OCI-LY7 (cell line): ENCODE measurements around the gene PLEK. TPM values are rescaled to one million over a fixed set of nuclear protein-coding genes. Genes with fewer than 3 reads are reported as not detected.
"Not testable (repeated sequence)": the region's sequence is repeated elsewhere in the genome, so short reads cannot be mapped to it uniquely, and the experiment has no call there.

Experiments
- BruUV-seq: library from RNA; stranded (reverse); fragments of 400-500 nt; replicated peaks from 2 replicates; lab custom pipeline; 2021; lab: Mats Ljungman, UMichigan
- CTCF ChIA-PET: fragments of 300-600 bp; sonication (Branson Sonifier 250); formaldehyde crosslinking; loops from one replicate; lab custom pipeline; 2022; ENCODE audit warnings: antibody characterized with exemption; ENCODE audit not compliant: unreplicated experiment; lab: Charles Lee
- POLR2A ChIA-PET: fragments of 300-600 bp; sonication (Branson Sonifier 250); formaldehyde crosslinking; loops from one replicate; lab custom pipeline; 2022; ENCODE audit warnings: antibody characterized with exemption; lab: Charles Lee
- DNase-seq: peaks from one replicate; pipeline ENCODE4 v3.0.0-alpha.2; 2015; ENCODE audit warnings: low spot score
- H2AFZ ChIP-seq: fragments of 200-600 bp; sonication (generic), shearing (Covaris generic); 2 replicates; pipeline ENCODE4 v1.6.1; 2014; ENCODE audit warnings: mild to moderate bottlenecking, antibody characterized with exemption, low read length, moderate library complexity
- H3K27ac ChIP-seq: fragments of 200-600 bp; sonication (generic); 2 replicates; pipeline ENCODE4 v1.5.1; 2014; ENCODE audit warnings: mixed run types, low read depth, mild to moderate bottlenecking, moderate library complexity, low read length, inconsistent platforms; ENCODE audit not compliant: poor library complexity, severe bottlenecking
- H3K36me3 ChIP-seq: fragments of 200-600 bp; sonication (generic); 2 replicates; pipeline ENCODE4 v1.6.1; 2014; ENCODE audit warnings: mild to moderate bottlenecking, antibody characterized with exemption, low read length, moderate library complexity, mixed read lengths; ENCODE audit not compliant: insufficient read depth
- H3K4me1 ChIP-seq: fragments of 200-600 bp; sonication (generic); 2 replicates; pipeline ENCODE4 v1.5.1; 2014; ENCODE audit warnings: mild to moderate bottlenecking, low read length; ENCODE audit not compliant: insufficient read depth, poor library complexity, severe bottlenecking
- H3K4me2 ChIP-seq: fragments of 200-600 bp; sonication (generic); 2 replicates; pipeline ENCODE4 v1.6.1; 2014; ENCODE audit warnings: mild to moderate bottlenecking, low read length
- H3K4me3 ChIP-seq: fragments of 200-600 bp; sonication (generic); 2 replicates; pipeline ENCODE4 v1.5.1; 2014; ENCODE audit warnings: mild to moderate bottlenecking, low read depth, low read length; ENCODE audit not compliant: poor library complexity, severe bottlenecking
- H3K79me2 ChIP-seq: fragments of 200-600 bp; sonication (generic); 2 replicates; pipeline ENCODE4 v1.6.1; 2016; ENCODE audit warnings: low read depth, mild to moderate bottlenecking, low read length, moderate library complexity, mixed read lengths; ENCODE audit not compliant: insufficient read depth
- H3K9me2 ChIP-seq: fragments of 200-600 bp; sonication (generic); 2 replicates; pipeline ENCODE4 v1.6.1; 2016; ENCODE audit warnings: mild to moderate bottlenecking, low read length, mixed read lengths; ENCODE audit not compliant: insufficient read depth
- H3K9me3 ChIP-seq: fragments of 200-600 bp; sonication (generic); 2 replicates; pipeline ENCODE4 v1.6.1; 2014; ENCODE audit warnings: mild to moderate bottlenecking, mixed run types, low read length, mixed read lengths
- H4K20me1 ChIP-seq: fragments of 200-600 bp; sonication (generic); 2 replicates; pipeline ENCODE4 v1.6.1; 2014; ENCODE audit warnings: mild to moderate bottlenecking, antibody characterized with exemption, low read length, moderate library complexity, mixed read lengths; ENCODE audit not compliant: insufficient read depth
- EZH2phosphoT487 ChIP-seq: fragments of 200-600 bp; sonication (generic); IDR thresholded peaks from 2 replicates; pipeline ENCODE4 v1.6.1; 2018; ENCODE audit warnings: low read depth, borderline replicate concordance, mild to moderate bottlenecking, mixed run types, antibody characterized with exemption, low read length, moderate library complexity, mixed read lengths
- intact Hi-C: fragments of 100-400 bp; cut with micrococcal nuclease; formaldehyde crosslinking; loops from one replicate; pipeline ENCODE4 v1.10.0; 2022; ENCODE audit not compliant: unreplicated experiment
- total RNA-seq, 2 experiments: library from RNA; depleted of rRNA in 1 of 2; stranded (reverse); fragments of >200 nt in 1 of 2; shearing (Covaris generic) in 1 of 2; gene quantifications; 2 replicates each; pipeline ENCODE4 v1.2.3, GENCODE V29; 2014 to 2022
- TF ChIP-seq, protein P1 (sequence below): fragments of 200-600 bp; sonication (generic); conservative IDR thresholded peaks from 2 replicates; pipeline ENCODE4 v1.5.1; 2014; ENCODE audit warnings: mild to moderate bottlenecking, antibody characterized with exemption, low read length, moderate library complexity, mixed read lengths

Gene PLEK
- total RNA-seq, 2 experiments from 2014 or later = 20.8 to 80.6 TPM

DNA sequence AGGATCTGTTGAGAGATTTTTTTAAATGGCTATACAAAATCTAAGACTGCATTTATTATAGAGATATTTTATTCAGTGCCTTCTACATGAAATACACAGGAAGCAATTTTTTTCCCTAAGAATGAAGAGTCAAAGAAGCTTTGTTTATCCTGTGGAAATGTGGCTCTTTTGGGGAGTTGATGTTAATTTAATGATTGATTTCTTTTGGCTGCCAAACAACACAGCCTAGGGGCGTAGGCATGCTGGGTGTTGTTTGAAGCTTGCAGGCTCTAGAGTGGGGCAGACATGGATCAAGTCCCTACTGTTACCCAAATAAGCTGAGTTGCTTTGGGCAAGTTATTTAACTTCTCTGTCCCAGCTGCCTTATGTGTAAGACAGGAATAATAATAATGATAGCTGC is 21.1 kb upstream of the PLEK start:
- POLR2A ChIA-PET = interaction anchor here (0.9 to 1.5 kb wide), 2 partner anchors 12 to 18 kb away, joined by 5 read pairs; no protein-coding TSS in a partner anchor
- Histone ChIP-seq H4K20me1 (no peaks in the 10 kb centered on the region), H3K9me2 (no peaks in the 10 kb centered on the region), H3K4me2 (no peak overlapping the region), H3K9me3 (no peaks in the 10 kb centered on the region), H3K27ac (no peak overlapping the region), H3K4me1 (no peaks in the 10 kb centered on the region), H3K36me3 (no peaks in the 10 kb centered on the region), H2AFZ (no peak overlapping the region), H3K79me2 (no peaks in the 10 kb centered on the region), H3K4me3 (no peak overlapping the region)
- CTCF ChIA-PET = interaction anchor here (1.7 kb wide), 1 partner anchor 14 kb away, joined by 4 read pairs; no protein-coding TSS in a partner anchor
- BruUV-seq = no TSS peak
- intact Hi-C loops = no loop called here
- TF ChIP-seq, protein P1, sequence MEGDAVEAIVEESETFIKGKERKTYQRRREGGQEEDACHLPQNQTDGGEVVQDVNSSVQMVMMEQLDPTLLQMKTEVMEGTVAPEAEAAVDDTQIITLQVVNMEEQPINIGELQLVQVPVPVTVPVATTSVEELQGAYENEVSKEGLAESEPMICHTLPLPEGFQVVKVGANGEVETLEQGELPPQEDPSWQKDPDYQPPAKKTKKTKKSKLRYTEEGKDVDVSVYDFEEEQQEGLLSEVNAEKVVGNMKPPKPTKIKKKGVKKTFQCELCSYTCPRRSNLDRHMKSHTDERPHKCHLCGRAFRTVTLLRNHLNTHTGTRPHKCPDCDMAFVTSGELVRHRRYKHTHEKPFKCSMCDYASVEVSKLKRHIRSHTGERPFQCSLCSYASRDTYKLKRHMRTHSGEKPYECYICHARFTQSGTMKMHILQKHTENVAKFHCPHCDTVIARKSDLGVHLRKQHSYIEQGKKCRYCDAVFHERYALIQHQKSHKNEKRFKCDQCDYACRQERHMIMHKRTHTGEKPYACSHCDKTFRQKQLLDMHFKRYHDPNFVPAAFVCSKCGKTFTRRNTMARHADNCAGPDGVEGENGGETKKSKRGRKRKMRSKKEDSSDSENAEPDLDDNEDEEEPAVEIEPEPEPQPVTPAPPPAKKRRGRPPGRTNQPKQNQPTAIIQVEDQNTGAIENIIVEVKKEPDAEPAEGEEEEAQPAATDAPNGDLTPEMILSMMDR = no peak
- no peak for TF ChIP-seq EZH2phosphoT487
- no peak for DNase-seq

DNA sequence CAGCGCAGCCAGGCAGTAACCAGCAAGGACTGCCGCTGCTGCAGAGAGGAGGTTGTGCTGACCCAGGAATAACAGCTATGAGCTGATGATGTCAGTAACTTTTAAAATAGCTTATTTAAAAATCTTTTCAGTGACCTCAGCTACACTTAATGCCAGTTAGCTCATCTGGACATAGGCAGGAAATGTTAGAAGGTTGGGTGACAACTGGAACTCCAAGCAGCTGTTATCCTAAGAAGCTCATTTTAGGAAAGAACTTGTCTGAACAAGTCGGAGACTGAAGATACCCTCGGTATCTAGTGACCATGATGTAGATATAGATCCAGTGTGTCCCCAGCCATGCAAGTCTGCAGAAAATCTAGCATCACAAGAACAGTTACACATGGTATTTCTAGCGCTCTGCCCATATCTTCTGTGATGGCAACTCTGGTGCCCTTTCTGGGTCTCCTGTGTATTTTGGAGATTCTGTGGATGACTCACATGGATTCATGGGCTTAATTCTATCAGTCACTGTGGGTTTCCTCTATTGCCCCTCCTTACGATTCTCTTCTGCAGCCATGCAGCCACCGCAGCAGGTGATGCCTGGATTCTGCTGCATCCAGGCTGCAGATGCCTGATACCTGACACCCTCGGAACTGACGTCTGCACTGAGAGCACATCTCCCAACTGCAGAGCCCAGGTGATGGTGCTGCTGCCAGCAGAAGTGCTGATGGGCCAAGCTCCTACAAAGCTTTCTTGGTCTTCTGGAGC is 19.8 kb upstream of the PLEK start:
- ChIA-PET POLR2A (interaction anchor here (1.5 kb wide), 1 partner anchor 10 kb away, joined by 5 read pairs; no protein-coding TSS in a partner anchor), CTCF (interaction anchor here (1.7 kb wide), 1 partner anchor 13 kb away, joined by 4 read pairs; no protein-coding TSS in a partner anchor)
- no peaks in the 10 kb centered on the region for H4K20me1 ChIP-seq
- H3K4me2 ChIP-seq = no peak overlapping the region
- no peaks in the 10 kb centered on the region for H3K9me2 ChIP-seq
- no TSS peak for BruUV-seq
- H3K36me3 ChIP-seq = no peaks in the 10 kb centered on the region
- no peak overlapping the region for H3K27ac ChIP-seq
- DNase-seq = no peak
- no peak overlapping the region for H2AFZ ChIP-seq
- H3K4me1 ChIP-seq = no peaks in the 10 kb centered on the region
- no peaks in the 10 kb centered on the region for H3K79me2 ChIP-seq
- no peak for TF ChIP-seq EZH2phosphoT487
- TF ChIP-seq, protein P1 = no peak
- intact Hi-C loops = no loop called here
- H3K9me3 ChIP-seq = no peaks in the 10 kb centered on the region
- no peak overlapping the region for H3K4me3 ChIP-seq

DNA sequence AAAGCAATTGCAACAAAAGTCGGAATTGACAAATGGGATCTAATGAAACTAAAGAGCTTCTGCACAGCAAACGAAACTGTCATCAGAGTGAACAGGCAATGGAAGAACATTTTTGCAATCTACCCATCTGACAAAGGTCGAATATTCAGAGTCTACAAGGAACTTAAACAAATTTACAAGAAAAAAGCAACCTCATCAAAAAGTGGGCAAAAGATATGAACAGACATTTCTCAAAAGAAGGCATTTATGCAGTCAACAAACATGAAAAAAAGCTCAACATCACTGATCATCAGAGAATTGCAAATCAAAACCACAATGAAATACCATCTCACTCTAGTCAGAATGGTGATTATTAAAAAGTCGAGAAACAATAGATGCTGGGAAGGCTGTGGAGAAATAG is 16.0 kb upstream of the PLEK start:
- CTCF ChIA-PET, H3K4me3 ChIP-seq, H3K9me2 ChIP-seq, H2AFZ ChIP-seq, DNase-seq, BruUV-seq, H3K36me3 ChIP-seq, intact Hi-C loops, H3K9me3 ChIP-seq, H3K27ac ChIP-seq, H3K79me2 ChIP-seq, H4K20me1 ChIP-seq, H3K4me1 ChIP-seq, H3K4me2 ChIP-seq: not testable (repeated sequence)
- POLR2A ChIA-PET = interaction anchor here (0.6 kb wide), 2 partner anchors 63 to 164 kb away, joined by 3 to 4 read pairs; no protein-coding TSS in a partner anchor
